Osteoblast (primary cell): ENCODE data around the gene SULT2A1. TPM values are rescaled to one million over a fixed set of nuclear protein-coding genes. Genes with fewer than 3 reads are reported as not detected.

ENCODE experiments used
- DNase-seq: peaks from one replicate; pipeline ENCODE4 v3.0.0; 2011; ENCODE audit warnings: low spot score, mixed read lengths; ENCODE audit not compliant: insufficient read length; ENCODE audit errors: missing footprints
- H2AFZ ChIP-seq: 2 replicates; pipeline ENCODE4 v1.6.0; 2011; ENCODE audit warnings: mild to moderate bottlenecking, low read length
- H3K27ac ChIP-seq: 2 replicates; pipeline ENCODE4 v1.5.1; 2011; ENCODE audit warnings: mild to moderate bottlenecking, low read depth, low read length, moderate library complexity
- H3K27me3 ChIP-seq: 2 replicates; pipeline ENCODE4 v1.6.0; 2012; ENCODE audit warnings: mild to moderate bottlenecking, control low read depth, inconsistent platforms, low read length, moderate library complexity; ENCODE audit not compliant: insufficient read depth
- H3K36me3 ChIP-seq: 2 replicates; pipeline ENCODE4 v1.5.1; 2011; ENCODE audit warnings: mild to moderate bottlenecking, low read length, control low read depth, moderate library complexity; ENCODE audit not compliant: insufficient read depth
- H3K4me1 ChIP-seq: 2 replicates; pipeline ENCODE4 v1.5.1; 2011; ENCODE audit warnings: mild to moderate bottlenecking, low read length, control low read depth, moderate library complexity; ENCODE audit not compliant: insufficient read depth
- H3K4me2 ChIP-seq: 2 replicates; pipeline ENCODE4 v1.6.0; 2011; ENCODE audit warnings: mild to moderate bottlenecking, low read length; ENCODE audit not compliant: insufficient read depth
- H3K4me3 ChIP-seq: fragments of 200-600 bp; sonication (generic); 3 replicates; pipeline ENCODE4 v1.5.1; 2012; ENCODE audit warnings: mild to moderate bottlenecking, low read length, inconsistent platforms; ENCODE audit not compliant: insufficient read depth
- H3K79me2 ChIP-seq: 2 replicates; pipeline ENCODE4 v1.6.0; 2012; ENCODE audit warnings: mild to moderate bottlenecking, low read length, control low read depth, inconsistent platforms; ENCODE audit not compliant: insufficient read depth
- H3K9me3 ChIP-seq: 2 replicates; pipeline ENCODE4 v1.5.1; 2011; ENCODE audit warnings: low read depth, low read length, control low read depth
- H4K20me1 ChIP-seq: 2 replicates; pipeline ENCODE4 v1.6.0; 2012; ENCODE audit warnings: mild to moderate bottlenecking, low read length, control low read depth; ENCODE audit not compliant: insufficient read depth
- total RNA-seq: library from RNA; depleted of rRNA; stranded (reverse); fragments of >200 nt; gene quantifications from 2 replicates; pipeline ENCODE4 v1.2.3, GENCODE V29; 2012
- TF ChIP-seq, protein P1 (sequence below): IDR thresholded peaks from 2 replicates; pipeline ENCODE4 v1.5.1; 2011; ENCODE audit warnings: mild to moderate bottlenecking, low read depth, low read length, moderate library complexity; ENCODE audit errors: extremely low read depth

The SULT2A1 gene
- total RNA-seq, 1 donor, result not detected

DNA sequence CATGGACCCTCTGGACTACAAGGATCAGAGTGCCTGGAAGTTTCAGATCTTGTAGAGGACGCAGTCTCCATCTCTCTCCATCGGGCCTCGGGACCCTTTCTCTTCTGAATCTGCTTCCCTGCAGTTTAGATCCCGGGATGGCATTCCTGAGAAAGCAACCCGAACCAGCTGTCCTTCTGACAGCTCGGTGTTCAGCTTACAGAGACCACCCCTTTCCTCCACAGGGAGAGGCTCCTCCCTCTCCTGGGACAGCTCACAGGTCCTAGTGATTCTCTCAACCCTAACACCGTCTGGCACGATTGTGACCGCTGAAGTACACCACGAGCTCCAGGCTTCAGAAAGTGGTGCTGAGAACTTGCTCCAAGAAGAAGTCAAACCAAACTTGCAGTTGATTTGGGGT lies 46.2 kb downstream of the SULT2A1 start:
- H3K27ac ChIP-seq, result no peak overlapping the region
- no peaks in the 10 kb centered on the region for H3K9me3 ChIP-seq
- no peak overlapping the region for H3K4me2 ChIP-seq
- no peaks in the 10 kb centered on the region for H4K20me1 ChIP-seq
- no peaks in the 10 kb centered on the region for H3K4me1 ChIP-seq
- H3K79me2 ChIP-seq, result no peaks in the 10 kb centered on the region
- no peak for DNase-seq
- no peak overlapping the region for H3K4me3 ChIP-seq
- TF ChIP-seq, protein P1, sequence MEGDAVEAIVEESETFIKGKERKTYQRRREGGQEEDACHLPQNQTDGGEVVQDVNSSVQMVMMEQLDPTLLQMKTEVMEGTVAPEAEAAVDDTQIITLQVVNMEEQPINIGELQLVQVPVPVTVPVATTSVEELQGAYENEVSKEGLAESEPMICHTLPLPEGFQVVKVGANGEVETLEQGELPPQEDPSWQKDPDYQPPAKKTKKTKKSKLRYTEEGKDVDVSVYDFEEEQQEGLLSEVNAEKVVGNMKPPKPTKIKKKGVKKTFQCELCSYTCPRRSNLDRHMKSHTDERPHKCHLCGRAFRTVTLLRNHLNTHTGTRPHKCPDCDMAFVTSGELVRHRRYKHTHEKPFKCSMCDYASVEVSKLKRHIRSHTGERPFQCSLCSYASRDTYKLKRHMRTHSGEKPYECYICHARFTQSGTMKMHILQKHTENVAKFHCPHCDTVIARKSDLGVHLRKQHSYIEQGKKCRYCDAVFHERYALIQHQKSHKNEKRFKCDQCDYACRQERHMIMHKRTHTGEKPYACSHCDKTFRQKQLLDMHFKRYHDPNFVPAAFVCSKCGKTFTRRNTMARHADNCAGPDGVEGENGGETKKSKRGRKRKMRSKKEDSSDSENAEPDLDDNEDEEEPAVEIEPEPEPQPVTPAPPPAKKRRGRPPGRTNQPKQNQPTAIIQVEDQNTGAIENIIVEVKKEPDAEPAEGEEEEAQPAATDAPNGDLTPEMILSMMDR, result no peak
- H3K36me3 ChIP-seq, result no peaks in the 10 kb centered on the region
- peaks cover 5% of the 10 kb centered on the region for H3K27me3 ChIP-seq
- H2AFZ ChIP-seq, result peak overlapping the region; percentile 47

DNA sequence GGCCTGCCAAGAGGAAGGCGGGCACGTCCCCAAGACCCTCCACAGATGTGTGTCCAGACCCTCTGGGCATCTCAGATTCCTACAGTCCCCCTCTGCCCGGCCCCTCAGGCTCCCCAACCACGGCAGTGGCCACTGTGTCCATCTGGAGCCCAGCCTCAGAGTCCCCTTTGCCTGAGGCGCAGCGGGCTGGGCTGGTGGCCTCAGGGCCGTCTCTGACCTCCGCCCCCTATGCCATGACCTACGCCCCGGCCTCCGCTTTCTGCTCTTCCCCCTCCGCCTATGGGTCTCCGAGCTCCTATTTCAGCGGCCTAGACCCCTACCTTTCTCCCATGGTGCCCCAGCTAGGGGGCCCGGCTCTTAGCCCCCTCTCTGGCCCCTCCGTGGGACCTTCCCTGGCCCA lies 46.7 kb downstream of the SULT2A1 start:
- no peak overlapping the region for H3K4me2 ChIP-seq
- no peak overlapping the region for H3K4me3 ChIP-seq
- H3K79me2 ChIP-seq, result no peaks in the 10 kb centered on the region
- no peak overlapping the region for H2AFZ ChIP-seq
- no peaks in the 10 kb centered on the region for H3K9me3 ChIP-seq
- TF ChIP-seq, protein P1, result no peak
- no peaks in the 10 kb centered on the region for H3K36me3 ChIP-seq
- H3K27ac ChIP-seq, result no peak overlapping the region
- no peak for DNase-seq
- no peaks in the 10 kb centered on the region for H3K4me1 ChIP-seq
- no peaks in the 10 kb centered on the region for H4K20me1 ChIP-seq
- H3K27me3 ChIP-seq, result peaks cover 5% of the 10 kb centered on the region

DNA sequence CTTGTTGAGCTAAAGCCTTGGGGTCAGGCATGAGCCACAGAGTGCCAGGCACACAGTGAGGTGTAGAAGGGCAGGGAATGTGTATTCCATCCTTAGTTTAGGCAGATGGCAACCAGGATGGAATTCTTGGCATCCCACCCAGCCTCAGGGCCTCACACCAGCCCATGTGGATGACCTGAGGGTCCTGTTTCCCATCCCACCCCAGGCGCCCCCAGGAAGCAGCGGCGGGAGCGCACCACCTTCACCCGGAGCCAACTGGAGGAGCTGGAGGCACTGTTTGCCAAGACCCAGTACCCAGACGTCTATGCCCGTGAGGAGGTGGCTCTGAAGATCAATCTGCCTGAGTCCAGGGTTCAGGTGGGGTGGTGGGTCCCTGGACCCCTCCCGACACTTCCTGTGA lies 50.1 kb downstream of the SULT2A1 start:
- peak; percentile 6 for DNase-seq
- TF ChIP-seq, protein P1, result no peak
- H3K4me2 ChIP-seq, result no peak overlapping the region
- no peaks in the 10 kb centered on the region for H3K36me3 ChIP-seq
- no peaks in the 10 kb centered on the region for H3K4me1 ChIP-seq
- H3K4me3 ChIP-seq, result no peak overlapping the region
- no peaks in the 10 kb centered on the region for H3K9me3 ChIP-seq
- no peaks in the 10 kb centered on the region for H4K20me1 ChIP-seq
- no peaks in the 10 kb centered on the region for H3K27me3 ChIP-seq
- H2AFZ ChIP-seq, result no peak overlapping the region
- no peaks in the 10 kb centered on the region for H3K79me2 ChIP-seq
- H3K27ac ChIP-seq, result no peak overlapping the region

DNA sequence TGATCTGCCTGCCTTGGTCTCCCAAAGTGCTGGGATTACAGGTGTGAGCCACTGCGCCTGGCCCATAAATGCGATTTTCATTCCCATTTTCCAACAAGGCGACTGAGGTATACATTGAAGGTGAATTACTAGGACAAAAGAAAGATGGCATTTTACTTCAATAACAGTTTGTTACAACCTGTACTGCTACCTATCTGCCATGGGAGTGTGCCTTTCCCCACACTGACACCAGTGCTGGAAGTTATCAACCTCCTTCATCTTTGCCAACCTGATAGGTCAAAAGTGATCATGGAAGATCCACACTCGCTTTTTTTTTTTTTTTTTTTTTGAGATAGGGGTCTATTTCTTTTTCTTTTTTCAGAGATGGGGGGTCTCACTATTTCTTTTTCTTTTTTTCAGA lies 53.4 kb downstream of the SULT2A1 start:
- H3K36me3 ChIP-seq, result no peaks in the 10 kb centered on the region
- TF ChIP-seq, protein P1, result no peak
- no peak for DNase-seq
- no peaks in the 10 kb centered on the region for H3K79me2 ChIP-seq
- no peak overlapping the region for H2AFZ ChIP-seq
- H3K4me2 ChIP-seq, result no peak overlapping the region
- no peaks in the 10 kb centered on the region for H3K27me3 ChIP-seq
- H3K4me3 ChIP-seq, result no peak overlapping the region
- no peaks in the 10 kb centered on the region for H3K9me3 ChIP-seq
- H3K27ac ChIP-seq, result no peak overlapping the region
- H4K20me1 ChIP-seq, result no peaks in the 10 kb centered on the region
- no peaks in the 10 kb centered on the region for H3K4me1 ChIP-seq
